GOT3 (cell line): ENCODE data around the gene NKAIN1.

Experiments used
- DNase-seq: peaks from one replicate; lab custom pipeline; 2025; ENCODE audit warnings: mixed read lengths; lab: John Stamatoyannopoulos, UW

The NKAIN1 gene

DNA sequence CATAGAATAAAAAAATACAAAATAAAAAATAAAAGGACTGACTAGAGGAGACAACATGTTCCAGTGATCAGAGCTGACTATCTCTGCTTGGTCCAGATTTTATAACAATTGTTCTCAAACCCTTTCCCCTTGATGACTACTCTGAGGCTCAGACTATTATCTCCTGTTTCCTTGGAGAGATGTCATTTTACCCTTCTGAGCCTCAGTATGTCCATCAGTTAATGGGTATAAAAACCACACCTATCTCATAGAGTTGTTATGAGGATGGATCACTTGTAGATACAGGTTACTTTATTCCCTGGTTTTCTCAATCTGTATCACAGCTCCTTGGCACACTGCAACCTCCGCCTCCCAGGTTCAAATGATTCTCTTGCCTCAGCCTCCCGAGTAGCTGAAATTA is 7.0 kb downstream of the NKAIN1 start:
- no peak for DNase-seq

DNA sequence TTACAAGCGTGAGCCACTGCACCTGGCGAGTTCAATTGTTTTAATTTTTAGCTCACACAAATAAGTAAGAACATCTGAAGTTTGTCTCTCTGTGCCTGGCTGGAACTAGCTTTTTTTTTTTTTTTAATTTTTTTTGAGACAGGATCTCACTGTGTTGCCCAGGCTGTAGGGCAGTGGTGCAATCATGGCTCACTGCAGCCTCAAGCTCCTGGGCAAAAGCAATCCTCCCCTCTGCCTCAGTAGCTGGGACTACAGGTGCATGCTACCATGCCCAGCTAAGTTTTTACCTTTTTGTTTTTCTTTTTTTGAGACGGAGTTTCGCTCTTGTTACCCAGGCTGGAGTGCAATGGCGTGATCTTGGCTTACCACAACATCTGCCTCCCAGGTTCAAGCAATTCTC is 7.9 kb downstream of the NKAIN1 start:
- DNase-seq, result no peak

DNA sequence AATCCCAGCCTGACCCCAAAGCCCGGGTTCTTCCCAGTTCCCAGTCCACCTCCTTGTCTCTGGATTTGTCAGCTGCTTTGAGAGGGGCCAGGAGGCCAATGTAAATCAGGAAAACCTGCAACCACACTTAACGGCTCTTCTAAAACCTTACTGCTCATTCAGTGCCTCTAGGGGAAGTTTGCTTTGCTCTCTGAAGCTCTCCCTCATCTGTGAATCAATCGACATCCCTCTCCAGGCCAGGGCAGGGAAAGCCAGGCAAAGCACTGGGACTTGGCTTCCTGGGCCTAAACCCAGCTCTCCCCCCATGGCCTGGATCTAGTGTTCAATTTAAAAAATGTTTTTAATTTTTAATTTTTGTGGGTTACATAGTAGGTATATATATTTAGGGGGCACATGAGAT is 9.3 kb downstream of the NKAIN1 start:
- no peak for DNase-seq

DNA sequence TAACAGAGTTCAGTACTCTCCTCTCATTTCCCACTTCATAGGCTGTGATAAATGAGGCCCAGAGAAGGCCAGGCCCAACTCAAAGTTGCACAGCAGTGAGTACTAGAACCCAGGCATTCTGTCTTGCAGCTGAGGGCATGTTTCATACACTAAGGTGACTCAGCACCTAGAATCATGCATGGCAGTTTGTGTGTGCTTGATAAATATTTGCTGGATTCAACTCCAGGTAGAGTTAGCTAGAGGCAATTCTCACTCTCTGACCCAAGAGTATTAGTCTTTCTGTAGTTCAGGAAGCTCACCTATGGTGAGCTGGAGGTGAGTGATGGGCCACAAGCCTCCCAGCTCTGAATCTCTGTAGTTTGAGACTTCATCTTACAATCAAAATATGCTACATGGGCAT is 10.7 kb downstream of the NKAIN1 start:
- no peak for DNase-seq

DNA sequence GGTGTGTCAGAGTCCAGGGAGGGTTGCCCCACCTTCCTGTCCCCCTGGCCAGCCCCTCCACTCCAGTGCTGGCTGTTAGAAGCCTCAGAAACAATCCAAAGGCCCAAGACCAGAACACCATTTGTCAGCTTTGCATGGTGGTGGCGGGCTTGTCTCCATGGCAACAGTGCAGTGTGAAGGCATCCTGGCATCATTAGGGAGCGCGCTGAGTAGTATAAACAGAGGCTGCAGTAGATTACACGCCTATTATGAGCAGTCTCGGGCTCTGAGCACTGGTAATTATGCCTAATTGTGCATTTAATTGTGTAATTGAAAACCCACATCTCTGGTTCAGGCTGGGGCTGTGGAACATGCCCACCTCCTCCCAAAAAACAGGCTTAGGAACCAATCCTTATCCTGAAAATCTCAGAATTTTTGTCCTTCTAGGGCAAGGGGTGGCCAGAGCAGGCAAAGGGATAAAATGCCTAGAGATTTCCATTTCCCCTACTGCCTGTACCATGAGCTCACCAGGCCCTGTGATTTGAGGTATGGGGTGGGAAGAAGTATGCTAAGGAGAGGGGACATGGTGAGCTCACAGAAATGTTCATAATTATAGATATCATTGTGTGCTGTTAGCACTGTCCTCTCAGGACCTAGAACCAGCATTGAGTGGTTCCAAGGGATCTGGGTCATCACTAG is 11.7 kb downstream of the NKAIN1 start:
- DNase-seq, result no peak

DNA sequence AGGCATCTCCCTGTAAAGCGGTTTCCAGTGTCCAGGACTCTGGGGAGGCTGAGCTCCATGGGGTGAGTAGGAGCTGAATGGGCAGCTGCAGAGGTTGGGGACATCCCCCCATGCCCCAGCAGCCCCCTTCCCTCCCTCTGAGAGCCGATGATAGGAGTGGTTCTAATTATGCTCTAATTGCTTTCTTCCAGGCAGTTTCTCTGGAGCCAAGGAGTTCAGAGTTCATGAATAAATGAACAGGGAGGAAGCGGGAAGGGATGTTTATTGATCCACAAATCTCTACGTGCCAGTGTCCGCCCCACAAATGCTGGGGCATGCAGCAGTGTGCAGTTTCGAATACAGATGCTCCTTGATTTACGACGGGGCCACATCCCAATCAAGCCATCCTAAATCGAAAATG is 15.6 kb downstream of the NKAIN1 start:
- no peak for DNase-seq

DNA sequence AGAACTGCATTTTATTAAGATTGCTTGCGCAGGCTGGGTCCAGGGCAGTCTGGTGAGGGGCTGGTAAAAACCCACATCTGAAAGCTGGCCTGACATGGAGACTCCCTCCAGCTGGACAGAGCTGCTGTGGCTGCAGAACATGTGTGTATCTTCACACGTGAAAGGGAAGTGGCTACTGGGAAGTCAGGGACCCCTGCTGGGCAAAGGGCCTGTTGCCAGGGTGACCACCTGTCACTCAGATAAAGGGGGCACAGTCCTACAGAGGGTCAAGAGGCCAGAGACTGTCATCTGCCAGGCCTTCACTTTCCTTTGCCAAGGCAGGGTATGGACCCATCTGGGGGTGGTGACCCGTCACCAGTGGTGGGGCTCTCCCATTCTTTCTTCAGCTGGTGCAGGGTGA is 17.5 kb downstream of the NKAIN1 start:
- no peak for DNase-seq

DNA sequence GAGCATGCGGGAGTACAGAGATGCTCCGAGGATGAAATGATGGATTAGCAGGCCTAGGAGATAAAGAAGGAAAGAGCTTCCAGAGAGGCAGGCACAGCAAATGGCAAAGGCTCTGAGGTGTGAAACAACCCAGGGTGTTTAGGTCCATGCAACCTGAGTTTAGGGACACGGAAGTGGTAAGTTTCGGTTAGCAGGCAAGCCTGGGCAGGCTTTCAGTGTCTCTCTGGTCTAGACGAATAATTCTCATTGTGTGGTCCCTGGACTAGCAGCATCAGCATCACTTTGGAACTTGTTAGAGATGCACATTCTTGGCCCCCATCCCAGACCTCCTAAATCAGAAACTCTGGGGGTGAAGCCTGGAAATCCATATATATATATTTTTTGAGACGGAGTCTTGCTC is 18.6 kb downstream of the NKAIN1 start:
- DNase-seq, result no peak

DNA sequence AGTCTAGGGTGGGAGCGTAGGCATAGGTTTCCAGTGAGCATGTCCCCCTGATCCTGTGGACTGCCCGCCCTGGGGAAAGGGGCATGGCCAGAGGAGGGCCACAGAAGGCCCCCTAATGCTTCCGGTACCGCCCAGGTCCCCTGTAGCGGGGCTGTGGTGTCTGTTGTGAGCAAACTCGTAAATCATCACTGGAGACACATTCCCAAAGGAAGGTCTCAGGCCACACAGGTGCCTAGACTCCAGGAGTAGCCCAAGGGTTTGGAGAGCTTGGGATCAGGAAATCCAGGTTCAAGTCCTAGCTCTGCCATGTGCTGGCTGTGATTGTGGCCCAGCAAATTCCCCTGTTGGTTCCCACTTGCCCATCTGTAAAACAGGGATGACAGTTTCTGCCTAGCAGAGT is 20.2 kb downstream of the NKAIN1 start:
- no peak for DNase-seq

DNA sequence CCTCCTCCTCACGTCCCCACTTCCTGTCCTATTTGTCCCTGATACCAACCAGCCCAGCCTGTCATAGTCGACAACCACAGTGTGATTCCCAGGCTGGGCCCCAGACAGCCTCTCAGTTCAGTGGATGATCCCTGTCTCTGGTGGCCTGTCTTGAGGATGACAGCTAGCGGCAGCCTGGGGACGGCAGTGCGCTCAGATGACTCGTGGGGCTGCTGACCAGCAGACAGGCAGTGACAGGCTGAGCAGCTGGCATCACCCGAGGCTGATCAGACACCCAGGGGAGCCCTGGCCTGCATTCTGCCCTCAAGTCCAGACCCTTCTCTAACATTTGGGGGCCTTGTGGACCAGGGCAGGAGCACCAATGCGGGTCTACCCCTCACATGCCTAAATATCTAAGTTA is 21.0 kb downstream of the NKAIN1 start:
- no peak for DNase-seq

DNA sequence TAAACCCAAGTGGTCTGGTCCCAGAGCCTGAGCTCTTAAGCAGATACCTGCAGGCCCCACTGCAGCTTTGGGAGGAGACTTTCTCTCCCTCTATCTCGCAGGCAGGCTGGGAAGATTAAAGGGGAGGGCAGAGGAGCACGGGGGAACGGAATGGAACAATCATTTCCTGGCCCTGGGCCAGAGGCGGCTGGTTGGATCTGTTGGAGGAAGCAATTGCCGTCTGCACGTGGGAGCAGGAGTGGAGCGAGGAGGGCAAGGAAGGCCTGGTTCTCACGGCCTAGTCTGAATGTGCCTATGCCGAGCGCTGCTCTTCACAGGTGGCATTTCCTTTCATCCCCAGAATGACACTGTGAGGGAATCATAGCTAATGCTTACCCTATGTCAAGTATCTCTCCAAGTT is 23.7 kb downstream of the NKAIN1 start:
- no peak for DNase-seq

DNA sequence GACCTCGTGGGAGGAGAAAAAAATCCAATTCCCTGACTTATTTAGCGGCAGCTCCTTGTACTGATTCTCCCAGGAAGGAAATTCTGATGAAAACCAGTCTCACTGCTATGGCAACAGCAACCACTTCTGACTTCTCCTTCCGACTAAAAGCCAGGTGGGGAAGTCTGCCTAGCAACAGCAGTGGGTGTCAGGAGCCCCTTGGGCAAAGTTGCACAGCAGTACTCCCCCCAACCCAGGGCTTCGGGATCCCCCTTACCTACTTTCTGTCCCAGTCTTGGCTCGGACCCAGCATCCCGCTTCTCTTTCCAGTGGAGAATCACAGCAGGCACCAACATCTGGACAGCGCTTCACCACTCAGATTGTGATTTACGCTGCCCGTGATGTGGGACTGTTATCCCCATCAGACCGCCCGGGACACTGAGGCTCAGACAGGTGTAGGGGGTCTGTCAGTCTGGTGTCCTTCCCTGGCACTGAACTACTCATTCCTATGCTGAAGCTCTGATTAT is 24.6 kb downstream of the NKAIN1 start:
- DNase-seq, result no peak

DNA sequence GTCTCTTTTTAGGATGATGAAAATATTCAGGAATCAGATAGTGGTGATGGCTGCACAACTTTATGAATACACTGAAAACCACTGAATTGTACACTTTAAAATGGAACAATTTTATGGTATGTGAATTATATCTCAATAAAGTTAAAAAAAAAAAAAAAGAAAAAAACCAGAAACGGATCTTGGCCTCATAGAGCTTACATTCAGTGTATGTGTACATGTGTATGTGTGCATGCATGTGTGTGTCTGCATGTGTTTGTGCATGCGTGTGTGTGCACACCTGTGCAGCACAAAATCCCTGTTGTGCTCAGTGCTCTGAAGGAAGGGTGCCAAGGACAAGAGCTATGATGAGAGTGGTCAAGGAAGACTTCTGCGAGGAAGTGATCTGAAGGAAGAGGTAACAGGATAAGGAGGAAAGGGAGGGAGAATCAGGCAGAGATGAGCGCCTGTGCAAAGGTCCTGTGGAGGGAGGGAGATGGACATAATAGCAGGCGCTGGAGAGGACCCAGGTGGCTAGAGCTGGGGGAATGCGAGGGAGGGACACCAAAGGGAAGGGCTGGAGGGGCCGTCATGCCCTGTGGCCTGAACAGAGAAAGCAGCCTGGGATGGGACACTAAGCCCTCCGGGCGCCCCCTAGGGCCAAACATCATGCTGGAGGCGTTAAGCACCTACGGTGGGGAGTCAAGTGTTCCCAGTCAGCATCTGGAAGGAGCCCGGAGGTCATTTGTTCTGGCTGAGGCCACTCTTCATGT is 25.2 kb downstream of the NKAIN1 start:
- no peak for DNase-seq

DNA sequence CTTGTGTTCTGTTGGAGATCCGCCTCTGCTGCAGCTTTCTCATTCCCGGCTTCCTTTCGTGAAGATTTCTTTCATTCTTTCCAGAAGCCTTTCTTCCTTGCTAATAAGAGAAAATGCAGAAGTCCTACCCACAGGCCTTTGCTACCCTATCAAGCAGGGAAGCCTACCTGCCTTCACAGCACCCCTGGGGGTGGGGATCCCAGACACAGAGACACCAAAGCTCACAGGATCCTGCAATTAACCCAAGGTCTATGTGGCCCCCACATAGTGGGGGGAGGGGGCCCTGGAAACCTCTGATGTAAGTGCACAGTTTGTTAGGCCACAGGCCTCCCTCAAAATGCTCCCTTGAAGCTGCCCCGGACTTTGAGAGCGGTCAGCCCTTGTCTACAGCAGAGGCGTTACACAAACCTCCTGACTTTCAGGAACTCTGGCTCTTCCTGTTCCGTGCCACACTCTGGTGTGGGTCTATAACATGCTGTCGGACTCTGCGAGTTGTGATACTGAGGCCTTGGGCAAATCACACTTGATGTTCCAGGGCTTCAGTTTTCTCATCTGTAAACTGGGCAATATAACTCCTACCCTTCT is 31.2 kb downstream of the NKAIN1 start:
- DNase-seq, result no peak

DNA sequence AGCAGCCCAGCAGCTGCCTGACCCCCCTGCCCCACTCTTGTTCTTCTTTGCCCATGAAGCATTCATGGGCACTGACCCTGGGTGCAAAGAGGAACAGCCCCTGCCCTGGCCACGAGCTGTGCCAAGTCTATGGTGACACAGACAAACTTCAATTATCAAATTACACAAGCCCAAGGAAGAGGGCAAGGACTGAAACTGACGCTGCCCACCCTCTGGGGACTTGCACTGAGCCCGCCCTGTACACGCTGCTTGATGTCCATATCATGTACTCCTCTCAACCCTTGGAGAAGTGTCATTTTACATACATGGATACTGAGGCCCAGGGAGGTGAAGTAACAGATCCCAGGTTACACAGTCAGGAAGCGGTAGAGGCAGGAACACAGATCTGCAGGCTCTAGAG is 32.1 kb downstream of the NKAIN1 start:
- no peak for DNase-seq

DNA sequence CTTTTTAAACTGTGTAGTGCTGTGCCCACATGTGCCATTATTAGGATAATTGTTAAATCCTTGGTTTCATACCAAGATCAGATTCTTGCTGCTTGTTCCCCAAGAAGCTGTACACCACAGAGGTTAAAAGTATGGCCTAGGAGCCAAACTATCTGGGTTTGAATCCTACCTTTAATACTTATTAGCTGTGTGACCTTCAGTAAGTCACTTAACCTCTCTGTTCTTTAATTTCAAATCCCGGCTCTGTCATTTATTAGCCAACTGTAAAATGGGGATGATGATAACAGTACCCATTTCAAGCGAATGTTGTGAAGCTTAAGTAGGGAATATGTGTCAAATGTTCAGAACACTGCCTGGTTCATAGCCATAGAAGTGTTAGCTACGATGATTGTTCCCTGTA is 32.6 kb downstream of the NKAIN1 start:
- DNase-seq, result no peak

DNA sequence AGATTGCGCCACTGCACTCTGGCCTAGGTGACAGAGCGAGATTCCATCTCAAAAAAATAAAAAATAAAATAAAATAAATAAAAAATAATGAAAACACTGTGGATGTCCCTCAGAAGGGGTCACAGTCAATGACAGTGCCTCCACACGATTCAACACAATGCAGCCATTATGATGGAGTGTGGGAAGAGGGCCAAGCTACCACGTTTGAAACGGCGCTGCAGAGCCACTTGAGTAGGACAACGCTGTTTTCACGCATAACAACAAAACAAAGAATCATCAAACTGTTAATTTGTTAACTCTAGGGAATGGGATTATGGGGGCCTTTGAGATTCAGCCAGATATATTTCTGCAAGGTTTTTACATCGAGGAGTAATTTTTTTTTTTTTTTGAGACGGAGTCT is 36.5 kb downstream of the NKAIN1 start:
- DNase-seq, result no peak

DNA sequence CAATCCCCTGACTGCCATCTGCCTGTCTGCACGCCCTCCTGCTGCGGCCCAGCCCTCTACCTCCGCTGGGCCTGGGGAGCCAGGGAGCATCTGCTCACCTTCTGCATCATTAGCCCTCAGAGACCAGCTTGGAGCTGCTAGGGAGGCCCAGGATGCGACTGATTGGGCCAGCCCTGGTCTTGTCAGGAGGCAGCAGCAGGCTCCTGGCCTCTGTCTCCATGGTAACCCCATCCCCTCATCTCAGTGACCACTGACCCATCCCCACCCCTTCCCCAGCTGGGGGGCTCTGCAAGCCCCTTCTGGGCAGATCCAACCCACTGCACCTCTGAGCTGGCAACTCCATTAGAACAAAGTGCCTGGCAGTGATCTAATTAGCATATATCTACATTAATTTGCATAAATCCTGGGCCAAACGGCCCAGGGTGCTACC is 37.7 kb downstream of the NKAIN1 start:
- no peak for DNase-seq

DNA sequence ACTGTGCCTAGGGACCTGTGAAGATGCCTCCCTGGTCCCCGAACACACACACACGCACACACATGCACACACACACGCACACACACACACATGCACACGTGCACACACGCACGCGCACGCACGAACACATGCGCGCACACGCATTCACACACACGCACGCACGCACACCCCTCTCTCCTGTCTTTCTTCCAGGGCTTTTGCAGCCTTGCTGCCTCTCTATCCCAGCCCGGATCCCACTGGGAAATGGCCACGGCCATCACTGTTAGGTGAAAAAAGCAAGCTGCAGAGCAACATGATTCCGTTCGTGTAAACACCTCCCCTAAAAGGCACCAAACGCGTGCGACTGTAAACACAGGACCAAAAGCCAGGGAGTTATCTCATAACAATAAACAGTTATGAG is 39.7 kb downstream of the NKAIN1 start:
- no peak for DNase-seq

DNA sequence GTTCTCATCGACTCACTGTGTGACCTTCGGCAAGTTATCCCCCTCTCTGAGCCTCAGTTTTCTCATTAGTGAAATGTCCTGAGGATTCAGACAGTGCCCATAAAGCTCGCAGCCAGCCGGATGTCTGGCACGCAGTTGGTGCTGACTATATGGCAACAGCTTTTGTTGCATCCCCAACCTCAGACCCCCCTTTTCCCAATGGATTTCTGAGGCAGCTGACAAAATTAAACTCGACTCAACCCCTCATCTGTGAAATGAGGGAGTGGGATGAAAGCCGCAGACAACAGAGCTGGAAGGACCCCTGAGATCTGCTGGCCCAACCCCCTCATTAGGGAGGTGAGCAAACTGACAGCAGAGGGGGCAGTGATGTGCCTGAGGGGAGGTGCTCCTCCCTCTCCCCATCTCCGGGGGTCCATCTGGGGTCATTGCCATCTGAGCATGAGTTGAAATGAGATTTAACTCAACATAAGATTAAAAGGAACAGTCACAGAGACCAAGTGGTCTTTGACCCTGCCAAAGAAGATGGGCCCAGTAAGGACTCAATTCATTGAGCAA is 40.4 kb downstream of the NKAIN1 start:
- DNase-seq, result no peak

DNA sequence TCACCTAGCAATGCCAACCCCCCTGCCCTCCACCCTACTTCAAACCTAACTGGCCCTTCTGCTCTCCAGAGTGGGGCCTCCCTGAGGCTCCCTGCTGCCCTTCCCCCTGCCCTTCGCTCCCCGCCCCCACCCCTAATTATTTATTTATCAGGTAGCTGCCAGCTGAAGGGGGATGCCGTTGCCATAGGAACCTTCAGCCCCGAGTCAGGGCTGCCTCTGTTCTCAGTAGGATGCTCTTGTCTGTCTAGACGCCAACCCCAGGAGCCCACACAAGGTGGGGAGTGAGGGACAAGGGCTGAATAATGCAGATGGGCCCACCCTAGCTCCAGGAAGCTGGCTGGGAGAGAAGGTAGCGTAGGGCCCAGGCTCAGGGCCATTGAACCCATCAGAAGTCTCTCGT is 41.1 kb downstream of the NKAIN1 start:
- no peak for DNase-seq

DNA sequence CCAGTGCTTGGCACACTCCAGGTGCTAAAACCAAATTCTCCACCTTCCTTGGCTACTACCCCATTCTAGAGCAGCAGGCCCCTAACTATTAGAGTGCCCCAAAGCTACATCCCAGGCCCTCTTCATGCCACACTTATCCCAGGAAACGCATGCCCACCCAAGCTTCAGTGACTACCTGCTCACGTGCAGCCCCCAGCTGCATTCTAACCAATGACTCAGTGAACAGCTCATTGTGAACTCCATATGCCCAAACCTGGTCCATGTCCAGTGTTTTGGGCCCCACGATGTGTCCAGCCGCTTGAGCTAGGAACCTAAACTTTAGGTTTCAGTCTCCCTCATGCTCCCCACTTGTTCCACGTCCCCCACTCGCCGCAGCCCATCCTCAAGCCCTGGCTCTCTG is 41.5 kb downstream of the NKAIN1 start:
- DNase-seq, result no peak

DNA sequence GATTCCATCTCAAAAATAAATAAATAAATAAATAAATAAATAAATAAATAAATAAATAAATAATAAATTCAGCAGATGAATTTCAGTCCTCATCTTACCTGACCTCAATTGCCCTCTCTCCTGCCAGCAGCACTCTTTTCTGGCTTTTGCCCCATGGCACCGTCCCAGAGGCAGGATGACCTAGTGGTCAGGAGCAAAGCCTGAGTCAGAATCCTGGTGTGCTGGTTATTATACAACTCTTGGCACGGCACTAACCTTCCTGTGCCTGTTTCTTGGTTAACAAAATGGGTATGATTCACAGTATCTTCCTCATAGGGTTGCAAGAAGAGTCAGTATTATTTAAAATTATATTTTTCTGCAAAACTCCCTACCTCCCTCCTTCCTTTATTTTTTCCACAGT is 43.0 kb downstream of the NKAIN1 start:
- DNase-seq, result peak; percentile 48
